Embryonic facial prominence (tissue), 1 donor: ENCODE data around the gene MIPEP.

Experiments
- DNase-seq: peaks from one replicate; pipeline ENCODE4 v3.0.0-alpha.2; 2016; ENCODE audit errors: extremely low spot score

MIPEP gene

DNA sequence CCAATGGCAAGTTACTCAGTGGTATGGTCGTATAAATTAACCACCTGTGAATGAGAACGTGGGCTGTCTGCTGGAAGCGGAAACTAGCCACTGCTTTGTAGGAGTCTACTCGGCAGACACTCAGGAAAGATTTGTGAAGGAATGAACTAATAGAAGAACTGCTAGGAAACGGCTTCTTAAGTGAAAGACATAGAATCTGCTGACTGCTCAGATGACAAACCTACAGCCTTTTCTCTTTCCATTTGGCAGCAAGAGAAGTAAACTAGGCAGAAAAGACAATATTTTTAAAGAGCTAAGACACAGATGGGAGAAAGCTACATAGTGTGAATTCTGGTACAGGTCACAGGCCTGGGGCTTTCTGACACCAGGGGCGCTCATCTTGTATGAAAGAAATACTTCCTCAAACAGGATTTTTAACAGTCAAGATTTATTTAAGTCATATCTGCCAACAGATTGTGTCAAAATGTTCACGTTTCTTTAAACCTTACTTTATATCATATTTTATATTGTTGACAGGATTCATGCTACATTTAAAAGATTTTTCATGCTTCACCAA lies 78.4 kb downstream of the MIPEP start:
- DNase-seq: no peak

DNA sequence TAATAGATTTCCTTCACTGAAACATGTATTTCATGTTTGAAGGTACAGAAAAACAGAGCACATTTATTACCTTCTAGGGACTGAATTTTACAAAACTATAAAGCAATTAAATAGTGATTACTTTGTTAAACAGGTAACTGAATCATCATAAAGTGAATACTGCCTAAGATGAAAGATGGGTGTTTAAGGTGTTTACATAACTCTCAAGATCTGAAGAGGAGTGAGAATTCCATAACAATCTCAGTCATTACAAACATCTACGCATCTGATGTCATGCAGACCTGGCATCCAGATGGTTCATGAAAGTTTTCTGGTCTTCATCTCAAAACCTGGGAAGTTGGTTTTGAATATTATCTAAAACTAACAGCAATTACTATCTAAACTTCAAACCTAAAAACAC lies 80.4 kb downstream of the MIPEP start:
- DNase-seq: no peak

DNA sequence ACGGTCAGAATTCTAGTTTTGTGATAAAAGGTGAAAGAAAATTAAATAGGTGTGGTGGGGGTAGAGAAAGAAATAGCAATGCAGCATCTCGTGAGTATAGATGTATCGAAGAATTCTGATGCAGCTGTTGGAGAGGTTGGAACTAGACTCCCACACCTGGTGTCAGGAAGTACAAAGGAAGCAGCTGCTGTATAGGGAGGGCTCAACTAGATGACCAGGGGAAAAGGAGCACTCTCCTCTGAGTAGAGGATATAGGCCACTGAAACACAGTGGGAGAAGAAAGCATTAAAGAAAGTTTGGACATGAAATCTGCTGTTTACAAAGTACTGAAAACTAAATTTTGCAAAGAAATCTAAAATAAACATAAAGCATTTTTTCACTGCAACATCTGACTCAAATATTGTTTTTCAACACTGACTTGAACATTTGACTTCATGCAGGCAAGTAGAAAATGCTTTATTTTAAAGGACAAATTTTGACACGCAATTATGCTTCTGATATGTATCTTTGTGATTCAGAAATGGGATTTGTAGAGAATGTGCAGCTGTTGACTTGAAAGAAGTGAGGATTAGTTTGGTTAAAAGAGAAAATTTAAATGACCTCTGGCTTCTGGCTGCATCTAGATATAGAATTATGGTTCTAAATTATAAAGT lies 82.2 kb downstream of the MIPEP start:
- no peak for DNase-seq

DNA sequence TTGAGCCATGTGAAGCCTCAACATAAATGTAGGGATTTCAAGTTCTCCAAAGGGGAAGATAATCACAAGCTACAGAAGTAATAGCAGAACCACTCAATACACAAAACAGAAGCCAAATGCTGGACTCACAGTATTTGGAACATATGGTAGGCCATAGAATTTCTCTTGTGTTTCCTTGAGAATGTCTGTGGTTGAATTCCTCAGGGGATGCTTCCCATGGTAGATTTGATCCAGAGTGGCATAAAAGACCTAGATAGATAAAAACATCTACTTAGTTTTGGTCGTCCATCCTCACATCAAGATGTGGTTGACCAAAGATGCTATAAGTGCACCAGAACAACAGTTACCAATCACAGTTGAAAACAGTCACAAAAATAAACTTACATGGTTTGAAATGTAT lies 83.4 kb downstream of the MIPEP start:
- DNase-seq: no peak

DNA sequence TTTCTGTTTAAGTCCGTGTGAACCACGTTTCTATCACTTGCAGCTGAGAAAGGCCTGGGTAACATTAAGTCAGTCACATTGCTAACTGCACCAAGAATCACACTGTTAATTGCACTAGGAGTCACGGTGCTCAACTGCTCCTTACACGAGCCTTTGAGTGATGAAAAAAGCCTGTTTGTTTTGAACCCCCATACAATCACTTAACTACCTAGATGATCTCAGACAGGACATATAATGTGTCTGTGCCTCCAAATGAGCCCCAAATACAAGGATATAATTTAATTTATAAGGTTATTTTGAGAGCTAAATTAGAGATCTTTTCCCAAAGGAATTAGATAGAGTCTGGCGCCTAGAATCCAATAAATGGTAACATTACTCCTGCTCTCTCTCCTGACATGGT lies 84.1 kb downstream of the MIPEP start:
- DNase-seq: no peak

DNA sequence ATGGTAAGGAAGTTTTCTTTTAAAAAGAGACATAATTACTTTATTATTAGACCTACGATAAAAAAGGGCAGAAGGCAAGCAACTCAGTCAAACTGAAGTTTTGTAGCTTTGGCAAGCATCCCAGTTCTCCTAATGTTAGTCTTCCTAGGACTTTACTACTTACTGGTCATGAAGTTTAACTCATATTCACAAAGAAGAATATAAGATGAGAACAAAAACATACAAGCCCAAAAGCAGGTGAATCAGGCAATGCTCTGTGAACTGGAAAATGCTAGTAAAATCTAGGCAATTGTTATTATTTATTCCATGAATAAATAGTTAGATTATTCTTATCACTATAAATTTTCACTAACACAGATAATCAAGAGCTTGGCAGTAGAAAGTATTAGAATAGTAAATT lies 85.0 kb downstream of the MIPEP start:
- no peak for DNase-seq

DNA sequence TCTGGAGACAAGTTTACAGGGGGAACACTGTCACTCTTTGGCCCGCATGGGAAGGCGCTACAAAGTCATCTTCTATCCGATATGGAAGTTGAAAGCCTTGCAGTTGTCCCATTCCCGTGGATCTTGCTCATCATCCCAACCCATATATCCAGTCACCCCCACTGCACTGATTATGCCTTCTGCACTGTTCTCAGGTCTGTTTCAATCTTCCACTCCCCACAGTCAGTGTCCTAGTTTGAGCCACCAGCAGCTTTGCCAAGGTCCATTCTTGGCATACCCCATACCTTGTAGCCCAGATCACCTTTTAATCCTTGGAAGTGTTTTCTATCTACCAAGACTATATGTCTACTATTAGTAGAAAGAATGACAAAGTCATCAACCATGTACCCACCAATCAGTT lies 88.1 kb downstream of the MIPEP start:
- DNase-seq: no peak

DNA sequence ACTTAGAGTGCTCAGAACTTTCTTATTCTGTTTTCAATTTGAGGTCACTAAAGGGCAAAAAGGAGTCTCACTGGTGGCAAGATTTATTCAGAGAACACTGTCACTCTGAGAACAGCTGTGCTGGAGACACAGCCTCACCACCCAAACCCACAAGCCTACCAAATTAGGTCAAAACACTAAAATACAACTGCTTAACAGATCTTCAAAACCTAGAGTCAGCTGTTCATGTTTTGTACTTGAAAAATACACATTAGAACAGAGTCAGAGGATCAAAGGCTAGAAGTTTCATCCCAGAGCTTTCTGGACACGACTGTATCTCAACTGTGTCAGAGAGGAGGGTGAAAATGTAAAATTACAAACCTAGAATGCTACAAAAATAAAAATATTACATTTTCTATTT lies 89.3 kb downstream of the MIPEP start:
- DNase-seq: no peak

DNA sequence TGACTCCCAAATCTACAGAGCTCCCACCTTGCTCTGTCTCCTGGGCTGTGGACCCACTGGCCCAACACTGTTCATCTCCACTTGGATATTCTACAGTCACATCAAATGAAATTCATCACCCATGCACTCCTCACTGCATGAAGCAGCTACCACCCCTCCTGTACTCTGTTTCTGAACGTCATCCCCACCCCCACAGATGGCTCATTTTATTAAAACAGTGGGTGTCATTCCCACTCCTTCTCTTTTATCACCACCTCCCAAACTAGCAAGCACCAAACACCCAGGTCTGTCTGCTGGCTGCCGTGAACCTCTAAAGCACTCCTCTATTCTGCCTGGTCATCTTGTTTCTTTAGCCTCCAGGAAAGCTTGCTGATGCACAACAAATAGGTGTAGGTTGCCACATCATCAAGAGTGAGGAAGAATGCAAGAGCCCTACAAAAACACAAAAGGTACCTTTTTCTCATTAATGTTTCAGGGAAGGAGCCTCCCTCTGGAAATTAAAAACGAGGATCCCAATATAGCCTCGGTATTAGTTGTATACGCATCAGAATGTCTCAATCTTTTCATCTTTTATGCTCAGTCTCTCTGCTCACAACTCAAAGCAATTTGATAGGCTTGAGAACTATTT lies 91.8 kb downstream of the MIPEP start:
- DNase-seq: no peak

DNA sequence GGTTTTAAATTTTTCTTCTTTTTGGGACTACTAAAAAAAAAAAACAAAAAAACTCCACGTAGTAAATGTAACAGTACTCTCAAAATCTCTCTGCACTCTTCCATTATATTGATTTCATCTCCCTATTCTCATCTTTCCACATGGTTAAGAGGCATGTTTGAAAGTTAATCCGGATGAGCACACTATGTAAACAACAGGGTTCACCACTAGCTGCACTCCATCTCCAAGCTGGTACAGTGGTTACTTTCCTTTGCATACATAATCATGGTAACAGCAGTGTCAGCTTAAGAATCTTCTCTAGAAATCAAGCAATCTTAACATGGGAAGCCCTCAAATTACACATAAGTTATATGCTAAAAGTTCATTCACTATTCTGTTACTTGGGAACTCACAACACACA lies 92.6 kb downstream of the MIPEP start:
- peak; percentile 18 for DNase-seq

DNA sequence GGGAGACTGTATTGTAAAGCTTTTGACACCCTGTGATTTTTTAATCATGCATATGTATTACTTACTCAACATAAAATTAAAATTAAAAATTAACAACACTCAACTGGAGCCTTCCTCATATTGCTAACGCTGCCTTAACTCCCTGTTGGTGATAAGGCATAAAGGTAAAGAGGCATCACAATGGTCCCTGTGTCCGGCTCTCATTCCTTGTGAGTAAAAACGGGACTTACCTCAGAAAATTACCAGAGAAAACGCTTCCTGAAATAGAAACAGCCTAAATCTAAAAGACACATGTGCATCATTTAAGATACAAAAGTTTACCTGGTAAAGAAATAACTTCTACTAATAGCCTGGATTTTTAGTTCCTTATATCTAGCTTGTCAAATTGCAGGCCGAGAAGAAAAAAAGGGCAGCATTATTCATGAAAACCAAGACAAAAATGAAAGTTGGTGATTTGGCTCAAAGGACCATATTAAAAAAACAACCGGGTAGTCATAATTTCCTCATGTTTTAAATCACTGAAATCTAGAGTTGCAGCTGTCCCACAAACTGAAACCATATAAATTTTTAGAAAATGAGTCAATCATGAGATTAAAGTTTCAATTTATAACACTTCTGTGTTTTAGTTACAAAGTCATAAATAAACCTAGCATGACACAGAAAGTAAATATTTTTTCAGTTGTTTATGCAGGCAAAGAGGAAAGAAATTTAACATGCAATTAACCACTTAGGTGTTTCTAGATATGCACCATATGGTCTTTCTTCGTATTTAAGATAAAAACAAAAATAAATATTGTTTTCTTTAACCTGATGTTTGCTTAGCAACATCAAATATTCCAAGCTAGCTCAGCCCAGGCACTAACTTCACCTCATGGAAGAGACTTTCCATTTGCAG lies 94.7 kb downstream of the MIPEP start:
- DNase-seq: no peak

DNA sequence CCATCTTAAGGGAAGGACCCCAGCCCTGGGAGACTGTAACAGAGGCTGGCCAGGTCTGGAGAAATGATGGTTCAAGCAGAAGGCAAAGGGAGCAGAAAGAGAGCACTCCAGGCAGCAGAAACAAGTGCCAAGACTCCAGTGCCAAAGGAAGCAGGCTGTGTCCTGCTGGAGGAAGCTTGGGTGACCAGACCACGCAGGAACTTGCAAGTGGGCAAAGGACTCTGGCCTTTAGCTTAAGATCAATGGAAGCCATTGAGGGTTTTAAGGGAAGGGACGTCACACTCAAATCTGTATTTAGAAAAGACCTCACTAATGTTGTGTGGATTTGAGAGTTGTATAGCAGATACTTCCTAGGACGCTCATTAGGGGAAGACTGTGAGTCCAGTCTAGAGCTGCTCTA lies 95.5 kb downstream of the MIPEP start:
- DNase-seq: no peak

DNA sequence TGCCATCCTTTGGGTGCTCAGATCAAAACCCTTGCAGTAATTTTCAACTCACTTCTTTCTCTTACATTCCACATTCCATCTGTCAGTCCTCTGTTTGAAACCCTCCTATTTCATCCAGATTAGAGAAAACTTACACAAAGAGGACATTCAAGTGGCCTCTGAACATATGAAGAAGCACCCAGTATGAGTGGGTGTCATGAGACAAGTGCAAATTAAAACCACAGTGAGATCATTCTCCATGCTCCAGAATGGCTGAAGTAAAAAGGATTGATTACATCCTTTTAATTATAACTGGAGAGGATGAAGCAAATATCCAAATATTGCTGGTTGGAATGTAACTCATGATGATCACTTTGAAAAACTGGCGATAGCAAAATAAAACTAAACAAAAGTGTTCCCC lies 96.5 kb downstream of the MIPEP start:
- DNase-seq: no peak

DNA sequence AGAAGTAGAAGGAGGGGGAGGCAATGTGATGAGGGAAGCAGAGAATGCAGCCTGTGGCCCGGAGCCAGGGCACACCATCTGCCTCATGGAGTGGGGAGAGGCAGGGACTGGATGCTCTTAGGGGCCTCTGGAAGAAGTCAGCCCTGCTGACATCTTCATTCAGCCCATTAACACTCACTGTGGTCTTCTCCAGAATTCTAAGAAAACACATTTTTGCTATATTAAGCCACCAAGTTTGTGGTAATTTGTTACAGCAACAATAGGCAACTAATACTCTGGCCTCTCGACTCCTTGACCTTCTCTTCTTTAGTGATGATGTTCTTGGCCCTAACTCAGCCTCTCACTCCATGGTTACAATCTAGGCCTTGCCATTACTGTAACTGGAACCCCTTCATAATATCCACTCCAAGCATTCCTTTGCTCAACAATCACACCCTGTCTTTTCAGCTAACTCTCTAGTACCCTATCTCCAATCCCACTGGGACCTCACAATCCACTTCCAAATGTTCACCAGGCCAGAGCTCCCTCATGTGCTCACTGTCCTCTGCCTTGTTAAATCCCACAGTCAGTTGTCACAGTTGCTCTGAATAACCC lies 98.5 kb downstream of the MIPEP start:
- DNase-seq: no peak

DNA sequence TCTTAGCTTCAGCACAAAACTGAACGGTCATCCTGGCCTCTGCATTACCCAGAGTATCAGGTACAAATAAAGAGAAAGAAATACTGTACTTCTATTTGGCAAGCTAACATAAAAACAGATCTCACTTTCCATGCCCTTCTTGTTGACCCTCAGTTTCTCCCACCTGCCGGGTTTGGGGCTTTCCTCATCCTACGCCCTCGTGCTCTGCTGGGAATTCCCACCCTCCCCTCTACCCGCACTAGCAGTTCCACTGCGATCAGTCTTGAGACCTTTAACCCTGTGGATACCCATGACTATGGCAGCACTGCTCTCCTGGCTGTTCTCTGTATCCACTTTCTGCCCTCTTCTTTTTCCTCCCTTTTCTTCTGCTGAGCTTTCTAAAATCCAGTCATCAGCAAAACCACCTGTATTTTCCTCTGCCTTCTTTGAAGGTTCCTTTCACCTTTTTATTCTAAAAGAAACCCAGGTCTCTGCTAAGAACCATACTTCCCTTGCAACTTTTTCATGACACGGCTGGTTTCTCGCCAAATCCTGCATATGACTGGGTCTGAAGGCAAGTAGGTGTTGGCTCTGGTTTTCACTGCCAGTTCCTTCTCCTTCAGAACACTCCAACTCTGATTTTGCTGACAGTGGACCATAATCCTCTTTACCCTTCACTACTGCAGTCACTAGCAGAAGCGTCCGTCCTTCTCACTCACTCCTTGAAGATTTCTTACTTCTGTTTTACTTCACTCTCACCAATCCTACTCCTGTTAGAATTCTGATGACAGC lies 99.4 kb downstream of the MIPEP start:
- DNase-seq: no peak

DNA sequence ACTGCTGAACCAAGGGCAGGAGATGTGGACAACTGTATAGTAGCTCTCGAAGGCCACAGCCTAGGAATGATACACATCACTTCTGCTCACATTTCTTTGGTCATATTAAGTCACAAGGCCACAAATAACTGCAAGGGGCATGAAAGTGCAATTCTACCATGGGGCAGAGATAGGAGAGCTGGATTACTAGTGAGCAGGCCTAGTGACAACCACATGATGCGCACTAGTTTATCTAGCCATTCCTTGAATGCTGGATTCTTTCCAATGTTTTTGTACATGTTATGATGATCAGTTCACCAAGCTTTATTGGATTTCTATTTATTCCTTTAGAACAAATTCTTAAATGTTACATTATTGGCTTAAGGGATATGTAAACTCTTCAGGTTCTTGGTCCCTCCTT lies 100.7 kb downstream of the MIPEP start:
- DNase-seq: no peak

DNA sequence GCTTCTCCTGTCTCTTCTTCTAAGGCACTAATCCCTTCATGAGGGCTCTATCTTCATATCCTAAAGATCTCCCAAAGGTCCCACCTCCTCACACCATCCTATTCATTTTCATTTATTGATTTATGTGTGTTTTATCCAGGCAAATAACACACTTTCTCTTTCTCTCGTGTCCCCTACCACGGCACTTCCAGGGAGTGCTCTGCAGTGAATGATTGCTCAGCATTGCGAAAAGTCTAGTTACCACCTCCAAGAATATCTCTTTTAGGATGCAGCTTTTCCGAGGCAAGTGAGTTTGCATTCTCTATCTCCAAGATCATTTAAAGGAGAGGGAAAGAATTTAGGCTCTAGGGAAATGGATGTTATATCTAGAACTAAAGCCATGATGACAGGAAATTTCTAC lies 101.7 kb downstream of the MIPEP start:
- no peak for DNase-seq

DNA sequence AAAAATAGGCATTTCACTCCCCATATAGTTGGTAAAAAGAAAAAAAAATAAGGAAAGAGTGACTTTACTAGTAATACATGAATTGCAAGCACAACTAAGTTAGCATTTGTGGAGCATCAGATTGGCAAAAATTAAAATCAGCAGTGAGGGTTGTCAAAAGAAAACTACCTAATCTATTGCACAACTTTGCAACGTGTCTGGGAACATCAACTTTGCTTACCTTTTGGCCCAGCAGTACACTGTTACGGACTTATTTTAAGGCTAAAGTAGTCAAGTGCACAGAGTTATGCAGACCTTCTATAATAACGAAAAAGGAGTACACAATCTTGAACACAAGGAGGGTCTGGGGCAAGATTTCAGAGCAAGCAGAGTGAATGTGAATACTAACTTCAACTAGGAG lies 102.6 kb downstream of the MIPEP start:
- no peak for DNase-seq

DNA sequence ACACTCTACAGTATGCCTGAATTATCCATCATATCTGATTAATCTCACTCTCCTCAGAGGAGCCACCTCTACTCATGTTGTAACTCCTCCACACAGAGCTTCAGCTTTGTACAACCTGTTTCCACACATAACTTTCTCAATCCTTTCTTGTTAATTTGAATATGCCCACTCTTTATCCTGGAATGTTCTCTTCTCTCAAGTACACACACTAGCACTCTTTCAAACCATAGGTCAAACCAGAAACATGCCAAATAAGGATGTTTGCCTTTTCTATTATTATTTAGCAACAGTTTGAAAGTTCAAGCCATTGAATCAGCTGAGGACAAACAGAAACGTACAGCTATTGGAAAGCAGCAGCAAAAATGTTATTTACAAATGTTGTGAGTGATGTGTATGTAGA lies 110.3 kb downstream of the MIPEP start:
- no peak for DNase-seq

DNA sequence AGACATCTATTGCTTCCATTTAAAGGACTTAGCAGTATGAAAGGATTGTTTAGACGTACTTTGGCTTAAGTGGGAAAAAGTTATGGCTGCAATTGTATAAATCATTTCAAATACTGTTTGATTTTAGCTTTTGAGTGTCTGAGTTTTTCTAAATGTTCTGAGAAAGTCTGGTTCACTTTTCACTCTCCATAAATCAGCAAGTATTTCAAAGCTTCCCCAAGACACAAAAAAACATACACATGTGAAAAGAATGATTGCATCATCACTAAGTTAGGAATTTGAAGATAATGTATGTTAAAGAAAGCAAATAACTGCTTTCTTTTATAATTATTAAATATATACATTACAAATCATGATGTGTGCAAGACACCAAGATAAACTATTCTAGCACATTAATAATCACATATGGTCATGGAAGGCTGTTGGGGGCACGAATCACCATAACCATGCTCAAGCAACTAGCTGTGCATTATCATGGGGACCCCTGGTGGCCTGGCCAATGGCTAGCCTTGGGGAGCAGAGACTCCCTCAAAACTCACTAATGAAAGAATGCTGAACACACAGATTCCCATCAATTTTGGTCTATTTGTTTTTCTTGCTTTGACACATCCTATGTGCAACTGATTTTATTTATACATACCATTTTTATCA lies 111.1 kb downstream of the MIPEP start:
- no peak for DNase-seq

DNA sequence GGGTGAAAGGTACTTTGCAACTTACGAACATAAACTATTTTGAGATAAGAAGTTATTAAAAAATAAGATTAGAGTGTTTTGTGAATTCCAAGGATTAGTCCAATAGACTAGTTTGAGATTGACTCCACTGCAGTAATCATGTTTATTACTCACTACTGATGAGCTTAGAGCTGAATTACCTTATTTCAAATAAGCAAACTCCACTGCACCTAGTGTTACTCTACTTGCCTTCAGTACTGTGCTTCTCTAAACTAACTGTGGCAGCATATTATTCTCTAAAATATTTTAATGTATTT lies 111.7 kb downstream of the MIPEP start:
- no peak for DNase-seq
